HG02870 (cell line): ENCODE data around the gene ELMOD1.
A peak's percentile ranks its signal among the peaks of the same experiment; 100 is the strongest.

Experiments used
- ATAC-seq: cut with Tn5 transposase; IDR thresholded peaks from one replicate; pipeline ENCODE4 v1.9.1; 2021; ENCODE audit warnings: mild to moderate bottlenecking, moderate library complexity; ENCODE audit not compliant: unreplicated experiment

The ELMOD1 gene

GRCh38 chr11:107583629-107584195, 7.2 kb upstream of the ELMOD1 start:
- no peak for ATAC-seq

GRCh38 chr11:107587306-107587979, 3.5 kb upstream of the ELMOD1 start:
- no peak for ATAC-seq

- ATAC-seq: peak; percentile 24
Measured at GRCh38 chr11:107591378-107592230, 657 bp downstream of the ELMOD1 start.

- ATAC-seq: no peak
Measured at GRCh38 chr11:107592231-107592590, 1.3 kb downstream of the ELMOD1 start.

GRCh38 chr11:107592813-107593212, 1.9 kb downstream of the ELMOD1 start:
- no peak for ATAC-seq

- no peak for ATAC-seq
Measured at GRCh38 chr11:107593951-107594350, 3.0 kb downstream of the ELMOD1 start.

DNA sequence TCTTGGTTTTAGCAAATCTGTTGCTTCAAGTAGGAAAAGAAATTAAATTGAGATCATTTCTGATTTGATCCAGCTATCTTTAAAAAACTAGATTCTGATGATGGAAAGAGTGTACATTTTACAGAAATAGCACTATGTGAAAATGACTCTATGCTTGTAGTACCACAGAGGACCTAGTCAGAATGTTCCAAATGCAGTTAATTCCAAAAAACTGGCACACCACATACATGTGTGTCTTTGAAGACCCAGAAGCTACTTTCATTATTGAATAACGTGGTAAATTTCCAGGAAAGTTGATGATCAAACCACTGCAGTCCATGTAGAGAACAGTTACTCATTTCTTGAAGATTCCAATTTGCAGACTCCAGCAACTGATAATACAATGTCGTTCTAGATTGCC, 3.8 kb downstream of the ELMOD1 start:
- no peak for ATAC-seq

- no peak for ATAC-seq
Measured at GRCh38 chr11:107598225-107599139, 7.5 kb downstream of the ELMOD1 start.

GRCh38 chr11:107605061-107606006, 14.4 kb downstream of the ELMOD1 start:
- no peak for ATAC-seq

GRCh38 chr11:107606141-107606540, 15.2 kb downstream of the ELMOD1 start:
- no peak for ATAC-seq

GRCh38 chr11:107608809-107609208, 17.9 kb downstream of the ELMOD1 start:
- no peak for ATAC-seq

DNA sequence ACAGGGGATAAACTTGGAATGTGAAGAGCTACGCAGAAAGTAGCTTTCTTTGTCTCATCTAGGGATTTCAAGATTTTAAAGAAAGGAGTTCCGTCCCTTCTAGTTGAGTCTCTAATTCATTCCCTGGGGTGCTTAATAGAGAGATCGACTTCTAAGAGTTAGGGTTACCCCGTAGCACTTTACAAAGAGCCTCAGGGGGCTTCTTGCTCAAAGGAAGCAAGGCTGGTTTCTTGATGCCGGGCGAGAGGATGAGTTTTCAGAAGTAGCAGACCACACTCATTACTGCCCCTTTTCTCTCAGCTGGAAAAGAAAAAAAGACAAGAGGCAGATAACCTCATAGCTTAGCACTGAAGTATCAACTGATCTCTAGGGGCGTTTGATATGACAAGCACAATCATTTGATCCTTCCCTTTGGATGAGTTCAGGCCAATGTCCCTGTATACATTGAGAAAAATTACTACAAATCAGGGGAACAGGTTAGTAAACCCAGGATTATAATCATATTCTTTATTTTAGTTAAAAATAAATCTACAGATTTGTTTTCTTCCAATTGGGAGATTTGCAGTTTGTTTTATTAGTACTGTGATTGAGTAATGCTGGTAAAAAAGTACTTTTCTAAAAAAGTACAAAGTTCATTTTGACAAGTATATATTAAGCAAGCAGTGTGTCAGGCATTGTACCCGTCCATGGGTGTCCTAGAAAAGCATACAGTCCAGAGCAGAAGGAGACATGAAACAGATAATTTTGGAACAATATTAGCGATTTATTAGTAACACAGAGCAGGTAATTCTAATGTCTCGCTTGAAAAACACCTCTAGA, 18.7 kb downstream of the ELMOD1 start:
- ATAC-seq: no peak

DNA sequence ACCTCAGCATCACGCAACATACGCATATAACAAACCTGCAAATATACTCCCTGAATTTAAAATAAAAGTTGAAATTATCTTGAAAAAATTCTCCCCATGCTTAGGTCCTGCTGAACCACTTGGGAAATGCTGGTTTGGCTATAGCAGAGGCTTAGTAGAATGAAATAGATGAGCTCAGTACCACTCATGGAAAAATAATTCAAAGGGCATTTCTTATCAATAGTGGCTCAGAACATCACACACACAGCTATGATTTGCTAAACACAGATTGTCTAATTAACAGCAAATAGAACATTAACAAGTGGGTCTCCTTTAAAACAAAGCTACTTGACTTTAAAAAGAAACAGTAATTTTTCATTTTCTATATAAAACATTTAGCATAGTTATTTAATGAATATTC, 21.5 kb downstream of the ELMOD1 start:
- no peak for ATAC-seq

DNA sequence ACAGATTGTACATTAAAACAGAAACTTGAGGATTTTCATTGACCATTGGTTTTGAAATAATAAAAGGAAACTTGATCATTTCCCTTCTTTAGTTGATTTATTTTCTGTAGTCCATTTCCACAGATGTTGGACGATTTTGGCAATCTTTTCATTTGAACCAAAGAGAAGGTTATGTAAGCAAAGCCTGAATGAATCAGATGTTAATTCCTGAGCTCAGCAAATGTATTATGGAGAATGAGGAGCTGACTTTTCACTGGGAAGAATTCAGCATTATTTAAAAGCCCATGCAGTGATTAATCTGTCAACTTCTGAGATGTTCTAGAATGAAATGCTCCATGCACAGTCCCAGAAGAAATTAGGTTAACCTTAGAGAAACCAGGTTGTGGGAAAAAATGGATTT, 29.0 kb downstream of the ELMOD1 start:
- no peak for ATAC-seq

- no peak for ATAC-seq
Measured at GRCh38 chr11:107621081-107621480, 30.1 kb downstream of the ELMOD1 start.

GRCh38 chr11:107623183-107623582, 32.2 kb downstream of the ELMOD1 start:
- ATAC-seq: no peak

GRCh38 chr11:107624983-107625684, 34.2 kb downstream of the ELMOD1 start:
- no peak for ATAC-seq

GRCh38 chr11:107625685-107625989, 34.7 kb downstream of the ELMOD1 start:
- no peak for ATAC-seq

GRCh38 chr11:107631043-107631442, 40.1 kb downstream of the ELMOD1 start:
- no peak for ATAC-seq
